Stimulated activated CD4-positive, alpha-beta T cell treated with anti-CD3 and anti-CD28 coated beads, Interleukin-1b, Interleukin-23, amount 100 ng/mL, for 48 hours (primary cell): Measurements from ENCODE around the gene BRICD5.

ENCODE experiments used
- DNase-seq: peaks from one replicate; pipeline ENCODE4 v3.0.0-alpha.2; 2020

Gene BRICD5

DNA sequence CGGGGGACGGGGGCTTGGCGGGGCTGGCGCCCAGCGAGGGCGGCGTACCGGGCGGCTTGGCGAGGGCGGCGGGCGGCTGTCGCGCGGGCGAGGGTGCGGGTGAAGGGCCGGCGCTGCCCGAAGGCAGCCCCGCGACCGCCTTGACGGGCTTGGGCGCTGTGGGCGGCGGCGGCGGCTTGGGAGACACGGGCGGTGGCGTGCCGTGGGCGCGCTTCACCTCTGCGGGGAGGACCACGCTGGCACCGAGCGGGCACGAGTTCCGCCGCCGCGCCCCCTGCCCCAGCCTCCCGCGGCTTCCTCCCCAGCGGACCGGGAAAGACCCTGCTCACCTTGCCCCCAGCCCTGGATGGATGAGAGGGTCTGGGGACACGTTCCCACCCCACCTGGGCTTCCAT lies 31.6 kb downstream of the BRICD5 start:
- no peak for DNase-seq

DNA sequence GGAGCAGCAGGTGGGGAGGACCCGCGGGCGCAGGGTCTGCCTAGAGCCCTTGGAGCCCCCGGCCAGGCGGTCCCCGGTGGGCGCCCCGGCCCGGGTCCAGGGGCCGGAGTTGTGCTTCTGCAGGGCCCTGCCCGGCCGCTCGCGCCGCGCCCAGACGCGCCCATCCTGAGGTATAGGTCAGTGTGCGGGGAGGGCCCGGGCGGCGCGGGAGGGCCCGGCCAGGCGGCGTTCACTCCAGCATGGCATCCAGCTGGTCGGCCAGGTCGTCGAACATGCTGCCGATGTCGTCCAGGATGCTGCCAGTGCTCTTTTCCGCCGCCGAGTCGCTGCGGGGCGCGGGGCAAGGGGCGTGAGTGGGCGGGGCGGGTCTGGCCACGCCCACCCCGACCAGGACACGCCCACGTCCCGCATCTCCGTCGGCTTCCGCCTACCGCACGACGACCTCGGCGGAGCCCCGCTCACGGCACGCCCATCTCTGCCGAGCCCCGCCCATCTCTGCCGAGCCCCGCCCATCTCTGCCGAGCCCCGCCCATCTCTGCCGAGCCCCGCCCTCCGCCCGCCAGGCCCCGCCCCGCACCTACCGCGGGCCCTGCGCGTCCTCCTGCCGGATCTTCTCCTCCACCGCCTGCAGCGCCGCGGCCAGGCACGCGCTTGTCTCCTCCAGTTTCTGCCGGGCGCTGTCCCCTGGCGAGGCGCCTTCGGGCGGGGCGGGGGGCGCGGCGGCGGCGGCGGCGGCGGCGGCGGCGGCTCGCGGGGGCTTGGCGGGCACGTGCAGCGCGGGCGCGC lies 32.1 kb downstream of the BRICD5 start:
- DNase-seq: peak; percentile 49

DNA sequence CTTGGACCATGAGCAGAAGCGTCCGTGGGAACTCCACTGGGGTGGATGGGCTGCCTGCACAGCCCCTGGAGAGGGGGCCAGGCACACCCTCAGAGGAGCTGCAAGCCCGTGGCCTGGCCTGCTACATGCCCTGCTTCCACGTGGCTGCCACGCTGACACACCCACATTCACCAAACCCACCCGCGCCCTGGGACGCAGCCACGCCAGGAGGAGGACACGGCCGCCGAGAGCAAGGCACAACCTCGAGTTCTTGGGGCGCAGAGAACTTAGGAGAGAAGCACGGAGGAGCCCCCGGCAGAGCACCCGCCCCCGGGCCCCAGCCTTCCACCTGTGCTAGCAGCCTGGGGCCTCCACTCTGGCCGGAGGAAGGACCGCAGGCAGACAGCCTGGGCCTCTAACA lies 33.1 kb downstream of the BRICD5 start:
- DNase-seq: no peak

DNA sequence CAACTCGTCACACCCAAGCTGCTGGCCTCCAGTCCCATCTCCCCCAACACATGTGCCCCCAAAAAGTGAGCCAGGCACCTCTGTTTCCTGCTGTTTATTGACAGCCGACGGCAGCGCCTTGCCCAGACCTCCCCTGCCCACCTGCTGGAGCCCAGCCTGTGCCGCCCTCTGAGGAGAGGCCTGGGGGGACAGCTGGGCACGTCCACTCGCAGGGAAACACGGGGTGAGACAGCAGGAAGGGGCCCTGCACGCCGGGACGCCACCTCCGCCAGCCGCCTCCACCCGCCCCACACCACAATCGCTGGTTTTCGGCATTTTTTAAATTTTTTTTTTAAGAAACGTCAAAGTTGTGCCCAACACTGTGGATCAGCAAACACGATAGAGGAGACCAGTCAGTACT lies 33.6 kb downstream of the BRICD5 start:
- DNase-seq: no peak

DNA sequence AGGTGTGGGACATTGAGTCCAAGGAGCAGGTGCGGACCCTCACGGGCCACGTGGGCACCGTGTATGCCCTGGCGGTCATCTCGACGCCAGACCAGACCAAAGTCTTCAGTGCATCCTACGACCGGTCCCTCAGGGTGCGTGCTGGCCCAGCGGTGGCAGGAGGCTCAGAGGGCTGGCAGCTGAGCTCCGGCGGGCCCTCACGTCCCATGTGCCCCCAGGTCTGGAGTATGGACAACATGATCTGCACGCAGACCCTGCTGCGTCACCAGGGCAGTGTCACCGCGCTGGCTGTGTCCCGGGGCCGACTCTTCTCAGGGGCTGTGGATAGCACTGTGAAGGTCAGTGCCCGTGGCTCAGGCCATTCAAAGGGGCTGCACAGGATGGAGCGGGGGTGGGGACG lies 34.6 kb downstream of the BRICD5 start:
- no peak for DNase-seq

DNA sequence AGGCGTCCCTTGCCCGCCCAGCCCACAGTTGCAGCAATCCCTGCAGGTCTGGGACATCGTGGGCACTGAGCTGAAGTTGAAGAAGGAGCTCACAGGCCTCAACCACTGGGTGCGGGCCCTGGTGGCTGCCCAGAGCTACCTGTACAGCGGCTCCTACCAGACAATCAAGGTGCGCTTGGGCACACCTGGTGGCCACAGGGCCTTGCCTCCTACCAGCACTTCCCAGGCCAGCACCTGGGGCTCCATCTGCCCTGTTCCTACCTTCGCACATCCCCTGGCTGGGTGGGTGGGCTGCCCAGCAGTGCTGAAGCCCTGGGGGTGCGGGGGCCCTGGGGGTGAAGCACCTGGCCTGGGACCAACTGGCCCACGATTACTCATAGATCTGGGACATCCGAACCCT lies 35.2 kb downstream of the BRICD5 start:
- DNase-seq: no peak

DNA sequence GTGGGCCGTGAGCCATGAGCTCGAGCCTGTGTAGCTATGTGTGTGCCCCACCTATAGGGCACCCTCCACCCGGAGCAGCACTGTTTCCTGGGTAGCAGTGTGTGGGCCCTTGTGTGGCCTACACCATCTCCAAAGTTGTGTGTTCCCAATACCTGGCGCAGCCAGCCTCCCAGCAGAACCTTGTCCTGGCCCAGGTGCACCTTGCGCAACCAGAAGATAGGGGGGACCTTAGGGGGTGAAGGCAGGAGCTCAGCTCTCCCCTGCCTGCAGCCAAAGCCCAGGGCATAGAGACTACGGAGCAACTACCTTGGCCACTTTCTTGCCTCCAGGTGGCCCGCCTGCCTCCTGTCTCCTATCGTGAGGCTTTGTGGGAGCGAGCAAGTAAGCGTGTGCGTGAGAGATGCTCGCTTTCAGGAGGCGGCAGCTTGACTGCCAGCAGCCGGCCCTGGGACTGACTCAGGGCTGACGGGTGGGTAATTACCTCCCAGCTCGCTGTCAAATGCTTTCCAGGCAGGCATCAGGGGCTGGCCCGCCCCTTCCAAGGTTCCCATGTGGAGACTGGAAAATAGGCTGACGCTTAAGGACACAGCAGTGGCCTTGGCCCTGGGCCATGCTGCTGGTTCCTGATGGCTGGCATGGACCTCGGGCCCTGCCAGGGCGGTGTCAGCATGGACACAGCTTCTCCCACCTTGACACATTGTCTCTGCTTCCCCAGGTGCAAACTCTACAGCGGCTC lies 36.1 kb downstream of the BRICD5 start:
- no peak for DNase-seq

DNA sequence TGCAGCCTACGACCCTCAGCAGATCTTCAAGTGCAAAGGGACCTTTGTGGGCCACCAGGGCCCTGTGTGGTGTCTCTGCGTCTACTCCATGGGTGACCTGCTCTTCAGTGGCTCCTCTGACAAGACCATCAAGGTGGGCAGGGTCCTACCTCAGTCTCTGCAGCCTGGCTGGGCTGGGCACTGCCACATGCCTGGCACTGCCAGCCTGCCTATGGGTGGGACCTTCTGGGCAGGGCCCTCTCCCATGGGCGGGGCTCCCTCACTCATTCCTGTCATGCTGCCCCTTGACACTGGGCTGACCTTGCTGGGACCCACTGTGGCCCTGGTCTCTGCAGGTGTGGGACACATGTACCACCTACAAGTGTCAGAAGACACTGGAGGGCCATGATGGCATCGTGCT lies 36.7 kb downstream of the BRICD5 start:
- DNase-seq: no peak

DNA sequence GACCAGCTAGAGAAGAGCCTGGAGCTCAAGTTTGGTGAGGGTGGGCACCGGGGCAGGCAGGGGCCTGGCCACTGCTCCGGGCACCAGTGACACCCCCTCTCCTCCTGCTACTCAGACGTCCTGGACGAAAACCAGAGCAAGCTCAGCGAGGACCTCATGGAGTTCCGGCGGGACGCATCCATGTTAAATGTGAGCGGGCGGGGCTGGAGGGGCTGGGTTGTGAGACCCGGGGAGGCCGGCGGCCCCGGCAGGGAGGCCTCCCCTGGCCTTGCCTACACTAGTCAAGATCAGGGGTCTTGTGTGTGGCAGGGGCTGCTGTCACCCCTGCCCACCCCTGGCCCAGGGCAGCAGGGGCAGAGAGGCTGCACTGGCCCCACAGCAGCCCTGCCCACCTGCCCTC lies 37.3 kb downstream of the BRICD5 start:
- DNase-seq: no peak

DNA sequence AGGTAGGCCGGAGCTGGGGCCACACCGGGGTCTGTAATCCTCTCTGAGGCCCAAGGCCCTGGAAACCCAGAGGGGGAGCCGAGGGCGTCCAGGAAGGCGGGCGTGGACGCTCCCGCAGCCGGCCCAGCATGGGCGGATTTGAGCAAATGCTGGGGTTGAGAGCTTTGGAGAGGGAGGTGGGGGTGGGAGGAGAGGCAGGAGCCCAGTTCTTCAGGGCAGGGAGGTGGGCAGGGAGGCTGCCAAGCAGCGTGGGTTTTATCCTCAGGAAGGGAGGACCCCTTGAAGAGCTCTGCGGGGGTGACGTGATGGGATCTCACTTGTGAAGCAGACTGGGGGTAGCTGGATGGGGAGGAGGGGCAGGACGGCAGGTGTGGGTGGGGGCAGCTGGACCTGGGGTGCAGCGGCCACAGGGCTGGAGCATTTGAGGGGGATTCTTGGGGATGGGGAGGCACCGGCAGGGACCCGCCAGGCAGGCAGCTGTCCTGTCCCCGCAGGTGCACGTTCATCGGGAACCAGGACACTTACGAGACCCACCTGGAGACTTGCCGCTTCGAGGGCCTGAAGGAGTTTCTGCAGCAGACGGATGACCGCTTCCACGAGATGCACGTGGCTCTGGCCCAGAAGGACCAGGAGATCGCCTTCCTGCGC lies 37.9 kb downstream of the BRICD5 start:
- no peak for DNase-seq

DNA sequence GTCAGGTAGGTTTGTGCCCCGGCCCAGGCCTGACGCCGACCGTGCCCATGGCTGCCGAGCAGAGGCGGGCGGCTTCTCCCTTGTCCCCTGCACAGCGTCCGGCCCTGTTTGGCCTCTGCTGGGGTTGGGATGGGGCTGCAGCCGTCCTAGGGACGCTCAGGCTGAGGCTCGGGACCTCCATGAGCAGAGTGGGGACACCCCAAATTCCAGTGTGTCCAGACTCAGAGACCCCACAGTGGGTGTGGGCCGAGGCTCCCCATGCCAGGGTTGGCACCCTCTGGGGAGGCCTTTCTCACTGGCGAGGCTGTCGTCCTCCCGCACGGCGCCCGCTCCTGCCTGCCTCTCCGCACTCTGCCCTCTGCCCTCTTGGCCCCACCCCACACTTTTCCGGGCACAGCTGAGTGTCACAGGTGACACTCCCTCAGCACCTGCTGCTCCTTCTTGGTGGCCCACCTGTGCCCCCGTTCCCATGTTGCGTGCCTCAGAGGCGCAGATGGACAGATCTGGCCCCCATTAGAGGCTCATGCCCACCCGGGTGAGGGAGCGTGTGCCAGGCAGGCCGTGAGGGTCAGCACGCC lies 39.0 kb downstream of the BRICD5 start:
- no peak for DNase-seq

DNA sequence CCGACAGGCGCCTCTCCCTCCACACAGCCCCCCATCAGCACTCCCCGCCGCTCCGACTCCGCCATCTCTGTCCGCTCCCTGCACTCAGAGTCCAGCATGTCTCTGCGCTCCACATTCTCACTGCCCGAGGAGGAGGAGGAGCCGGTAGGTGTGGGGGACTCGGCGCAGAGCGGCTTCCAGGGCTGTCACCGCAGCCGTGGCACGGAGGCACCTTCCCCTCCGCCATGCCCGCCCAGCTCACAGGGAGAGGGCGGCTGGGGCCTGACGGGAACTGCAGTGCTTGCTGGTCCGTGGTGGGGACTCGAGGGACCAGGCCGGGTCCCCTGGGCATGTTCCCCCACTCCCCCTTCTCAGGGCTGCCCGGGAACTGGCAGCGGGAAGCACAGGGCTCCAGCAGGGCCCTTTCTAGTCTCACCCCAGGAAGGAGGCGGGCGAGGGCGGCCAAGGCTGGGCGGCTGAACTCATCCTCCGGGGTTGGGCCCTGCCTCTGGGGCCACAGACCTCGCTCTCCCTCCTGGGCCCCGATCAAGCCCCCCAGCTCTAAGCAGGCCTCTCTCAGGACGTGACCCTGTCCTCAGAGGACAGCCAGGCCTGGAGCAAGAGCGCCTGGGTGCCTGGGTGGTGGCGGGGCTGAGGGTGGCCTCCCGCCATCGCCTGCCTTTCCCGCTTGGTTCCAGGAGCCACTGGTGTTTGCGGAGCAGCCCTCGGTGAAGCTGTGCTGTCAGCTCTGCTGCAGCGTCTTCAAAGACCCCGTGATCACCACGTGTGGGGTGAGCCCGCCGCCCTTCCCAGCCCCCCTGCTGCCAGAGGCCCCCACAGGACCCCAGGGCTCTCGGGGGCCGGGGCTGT lies 39.9 kb downstream of the BRICD5 start:
- DNase-seq: no peak

DNA sequence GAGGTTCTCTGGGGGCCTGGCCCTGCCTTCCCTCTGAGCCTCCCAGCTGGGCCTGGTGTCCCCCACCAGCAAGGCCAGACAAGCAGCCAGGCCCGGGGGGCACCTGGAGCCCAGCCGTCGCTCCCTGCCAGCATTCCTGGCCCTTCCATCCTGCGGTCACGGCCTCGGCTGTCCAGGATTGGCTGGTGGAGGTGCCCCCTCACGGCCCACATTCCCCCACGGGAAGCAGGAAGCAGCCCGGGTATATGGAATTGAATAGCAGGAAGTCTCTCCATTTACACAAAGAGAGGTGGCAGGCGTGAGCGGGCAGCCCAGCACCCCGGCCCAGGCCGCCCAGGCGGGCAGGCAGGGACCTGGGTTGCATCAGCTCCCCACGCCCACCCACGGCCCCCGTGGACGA lies 40.6 kb downstream of the BRICD5 start:
- DNase-seq: no peak

DNA sequence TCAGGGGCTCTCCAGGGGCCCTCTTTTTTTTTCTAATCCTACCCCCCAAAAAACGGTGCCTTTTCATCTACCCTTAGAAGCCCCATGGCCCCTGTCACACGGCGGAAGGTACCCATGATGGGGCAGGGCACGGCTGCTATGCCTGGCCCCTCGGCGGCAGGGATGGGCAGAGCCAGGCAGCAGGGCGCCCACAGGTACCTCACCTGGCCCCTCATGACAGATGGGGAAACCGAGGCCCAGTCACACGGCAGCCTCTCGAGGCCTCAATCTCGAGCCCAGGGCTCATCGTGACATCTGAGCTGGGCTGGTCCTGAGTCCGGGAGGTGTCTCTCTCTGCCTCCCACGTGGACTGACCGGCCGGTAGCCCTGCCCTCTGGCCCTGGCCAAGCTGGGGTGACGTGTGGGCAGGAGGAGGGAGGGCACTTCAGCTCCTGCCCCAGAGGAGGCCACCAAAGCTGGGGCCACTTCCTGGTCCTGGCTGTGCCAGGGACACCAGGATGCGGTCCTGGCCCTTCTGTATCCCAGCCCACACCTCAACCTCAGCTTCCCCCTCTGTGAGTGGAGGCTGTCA lies 43.5 kb downstream of the BRICD5 start:
- DNase-seq: no peak

DNA sequence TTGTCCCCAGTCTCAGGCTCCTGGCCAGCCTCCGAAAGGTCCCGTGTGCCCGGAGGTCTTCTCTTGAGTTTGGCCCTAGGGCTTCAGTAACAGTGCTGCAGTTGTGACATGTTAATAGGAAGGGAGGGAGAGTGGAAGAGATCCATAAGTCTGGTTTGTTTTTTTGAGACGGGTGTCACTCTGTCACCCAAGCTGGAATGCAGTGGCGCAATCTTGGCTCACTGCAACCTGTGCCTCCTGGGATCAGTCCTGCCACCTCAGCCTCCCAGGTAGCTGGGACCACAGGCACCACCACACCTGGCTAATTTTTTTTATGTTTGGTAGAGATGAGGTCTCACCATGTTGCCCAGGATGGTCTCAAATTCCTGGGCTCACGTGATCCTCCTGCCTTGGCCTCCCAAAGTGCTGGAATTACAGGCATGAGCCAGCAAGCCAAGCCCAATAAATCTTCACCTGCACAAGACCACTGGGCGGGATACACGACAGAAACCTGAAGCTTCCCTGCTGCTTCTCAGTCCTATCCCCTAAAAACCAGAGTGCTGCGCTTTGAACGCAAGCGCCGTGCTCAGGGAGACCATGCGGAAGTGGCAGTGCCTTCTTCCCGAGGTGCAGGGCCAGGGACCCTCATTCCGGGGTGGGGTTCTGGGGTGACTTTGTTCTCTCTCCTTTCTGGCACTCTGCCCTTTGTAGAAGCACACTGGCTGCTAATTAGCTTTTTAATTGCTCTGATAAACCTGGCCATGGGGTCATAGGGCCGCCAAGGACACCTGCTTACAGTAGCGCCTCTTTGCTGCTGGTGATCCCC lies 44.2 kb downstream of the BRICD5 start:
- no peak for DNase-seq

DNA sequence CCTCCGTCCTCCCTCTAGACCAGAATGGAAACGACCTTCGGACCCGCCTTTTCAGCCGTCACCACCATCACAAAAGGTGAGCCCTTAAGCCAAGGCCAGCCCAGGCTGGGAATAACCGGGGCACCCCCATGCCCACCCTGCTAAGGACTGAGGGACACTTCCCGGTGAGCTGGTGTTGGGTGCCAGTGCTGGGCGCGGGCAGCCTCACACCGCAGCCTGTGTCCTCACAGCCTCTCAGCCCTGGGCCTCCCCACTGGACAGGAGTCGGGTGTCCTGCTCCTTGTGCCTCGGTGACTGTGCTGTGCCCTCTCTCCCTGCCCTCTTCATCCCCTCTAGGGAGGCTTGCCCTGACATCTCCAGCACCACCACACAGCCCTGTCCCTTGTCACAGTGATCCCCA lies 44.8 kb downstream of the BRICD5 start:
- DNase-seq: no peak

DNA sequence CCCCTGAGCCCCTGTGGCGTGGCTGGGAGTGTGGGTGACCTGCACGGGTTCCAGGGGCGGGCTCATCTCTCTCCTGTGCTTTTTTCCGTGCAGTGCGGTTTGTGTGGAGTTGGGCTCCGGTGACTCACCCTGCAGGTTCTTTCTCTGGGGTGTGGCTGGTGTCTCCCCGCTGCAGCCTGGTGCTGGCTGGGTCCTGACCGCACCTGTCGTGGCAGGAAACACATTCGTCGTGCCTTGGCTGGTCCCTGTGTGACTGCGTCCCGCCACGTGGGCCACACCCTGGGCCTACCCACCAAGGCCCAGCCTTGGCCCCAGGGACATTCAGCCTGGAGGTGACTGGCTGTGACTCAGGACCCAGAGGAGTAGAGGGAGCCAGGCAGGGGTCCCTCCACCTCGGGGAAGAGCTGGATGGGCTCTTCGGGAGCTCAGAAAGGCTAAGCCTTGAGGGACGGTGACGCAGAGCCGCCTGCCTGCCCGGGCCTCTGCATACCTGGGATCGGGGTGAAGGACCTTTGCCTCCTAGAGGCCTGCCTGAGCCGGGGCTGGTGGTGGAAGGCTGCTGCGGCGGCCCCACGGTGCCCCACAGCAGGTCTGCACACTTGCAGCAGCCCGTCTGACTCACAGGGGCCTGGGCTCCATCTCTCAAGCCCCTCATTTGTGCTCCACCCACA lies 47.3 kb downstream of the BRICD5 start:
- DNase-seq: no peak

DNA sequence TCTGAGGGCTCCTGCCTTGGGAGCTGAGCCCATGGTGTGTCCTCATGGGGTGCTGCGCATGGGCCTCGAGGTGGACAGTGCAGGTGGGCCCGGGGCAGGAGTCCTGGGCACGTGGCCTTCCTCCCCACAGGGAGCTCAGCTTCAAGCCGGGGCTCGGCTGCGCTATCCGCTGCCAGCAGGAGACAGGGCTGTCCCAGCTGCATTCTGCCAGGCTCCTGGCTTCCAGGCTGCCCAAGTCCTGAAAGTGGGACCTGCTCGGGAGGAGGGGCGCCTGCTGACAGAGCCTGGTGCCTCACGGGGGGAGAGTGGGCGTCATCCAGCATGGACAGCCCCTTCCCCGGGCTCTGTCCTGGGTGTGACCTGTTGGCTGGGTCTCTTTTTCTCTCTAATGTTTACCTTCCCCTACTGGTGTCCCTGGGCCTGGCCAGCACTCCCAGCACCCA lies 48.0 kb downstream of the BRICD5 start:
- no peak for DNase-seq

DNA sequence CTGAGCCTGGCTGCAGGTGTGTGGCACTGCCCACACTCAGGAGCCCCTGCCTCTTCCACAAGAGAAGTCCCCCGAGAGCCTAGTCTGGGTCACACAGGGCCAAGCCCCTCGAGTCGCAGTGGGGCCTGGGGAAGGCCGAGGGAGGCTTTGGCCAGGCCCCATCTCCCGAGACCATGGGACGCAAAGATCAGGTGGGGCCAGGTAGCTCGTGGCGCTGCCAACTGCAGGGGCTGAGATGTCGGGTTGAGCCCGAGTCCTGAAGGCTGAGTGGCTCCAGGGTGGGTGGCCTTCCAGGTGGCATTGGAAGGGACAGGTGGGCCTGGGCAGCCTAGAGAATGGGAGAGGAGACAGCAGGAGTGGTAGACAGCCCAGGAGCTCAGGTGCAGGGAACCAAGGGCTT lies 48.8 kb downstream of the BRICD5 start:
- DNase-seq: no peak

DNA sequence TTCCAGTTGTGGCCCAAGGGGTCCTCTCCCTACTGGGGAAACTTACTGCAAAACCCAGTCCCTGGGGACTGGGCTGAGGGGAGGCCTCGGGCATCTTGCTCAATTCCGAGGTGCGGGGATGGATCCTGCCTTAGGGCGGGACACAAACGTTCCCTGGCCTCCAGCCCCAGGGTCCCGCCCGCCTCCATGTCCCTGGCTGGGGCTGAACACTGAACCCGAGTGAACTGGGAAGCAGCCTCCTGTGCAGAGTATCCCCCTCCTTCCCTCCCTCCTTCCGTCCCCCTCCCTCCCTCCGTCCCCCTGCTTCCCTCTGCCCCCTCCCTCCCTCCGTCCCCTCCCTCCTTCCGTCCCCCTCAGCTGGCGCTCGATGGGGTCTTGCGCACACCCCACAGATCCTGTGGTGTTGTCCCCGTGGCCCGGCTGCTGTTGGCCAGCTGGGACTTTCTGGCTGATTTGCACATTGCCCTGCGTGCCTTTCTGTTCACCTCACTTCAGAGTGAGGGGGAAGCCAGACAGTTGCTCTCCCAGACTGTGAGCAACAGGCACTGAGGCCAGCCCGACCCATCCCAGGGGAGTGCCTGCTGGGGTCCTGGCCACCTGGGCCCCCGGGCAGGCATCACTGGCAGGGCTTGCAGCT lies 49.6 kb downstream of the BRICD5 start:
- DNase-seq: no peak
